ENCODE measurements around the gene LTBP1. TPM values are rescaled to one million over a fixed set of nuclear protein-coding genes. Genes with fewer than 3 reads are reported as not detected.
A peak's percentile ranks its signal among the peaks of the same experiment; 100 is the strongest.

Gene LTBP1
- total RNA-seq, 2 donors from 2014 or later: 25.9 to 99.8 TPM

DNA sequence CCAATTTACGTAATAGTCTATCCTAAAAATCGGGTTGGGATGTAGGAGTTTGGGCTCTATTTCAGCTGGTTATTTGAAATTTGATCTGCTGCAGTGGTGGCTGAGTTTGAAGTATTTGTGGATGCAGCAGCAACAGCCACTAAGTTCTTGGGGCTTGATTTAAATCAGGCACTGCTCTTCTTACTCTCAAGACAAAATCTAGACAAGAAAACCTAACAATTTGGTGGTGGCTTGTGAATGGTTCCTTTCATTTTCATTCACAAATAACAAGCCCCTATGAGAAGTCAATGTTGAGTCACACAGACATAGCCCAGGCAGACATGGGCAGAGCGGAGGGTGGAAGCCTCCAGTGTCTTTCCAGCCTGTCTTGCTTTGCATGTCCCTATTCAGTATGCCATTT is 199.3 kb downstream of the LTBP1 start:
- 68% methylated on average over 3 of the region's 3 CpGs for WGBS
- TF ChIP-seq CTCF (IDR thresholded peaks at IDR 0.05) (no peak), POLR2A (IDR thresholded peaks at IDR 0.05) (no peak), POLR2AphosphoS5 (IDR thresholded peaks at IDR 0.05) (no peak)
- no peak for DNase-seq (ENCODE audit: low spot score)
- Histone ChIP-seq H3K36me3 (no peaks in the 10 kb centered on the region), H3K4me3 (no peak overlapping the region), H3K4me1 (replicated peaks) (no peaks in the 10 kb centered on the region), H3K9me3 (no peaks in the 10 kb centered on the region), H3K27ac (peak overlapping the region; percentile 26 to 35), H3K27me3 (replicated peaks; ENCODE audit: insufficient read depth) (no peaks in the 10 kb centered on the region)
- intact Hi-C loops (cut with DNase I): no loop called here

DNA sequence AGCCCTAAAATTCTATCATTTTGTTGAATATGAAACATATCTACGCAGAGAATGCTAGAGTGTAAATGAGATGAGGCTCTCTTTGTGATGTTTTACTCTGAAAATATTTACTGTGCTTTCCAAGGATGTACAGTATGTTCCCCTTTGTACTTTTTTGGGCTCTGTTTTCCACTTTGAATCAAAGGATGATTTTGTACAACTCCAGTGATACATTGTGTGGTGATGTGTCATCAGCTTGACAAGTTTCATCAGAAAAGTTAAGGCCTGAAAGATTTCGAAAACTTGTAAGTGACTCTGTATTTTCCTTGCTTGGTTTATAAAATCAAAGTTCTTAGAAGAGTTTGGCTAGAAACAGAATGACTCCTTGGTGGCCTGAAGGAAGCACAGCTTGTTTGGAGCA is 206.3 kb downstream of the LTBP1 start:
- Histone ChIP-seq H3K27me3 (replicated peaks; ENCODE audit: insufficient read depth) (no peaks in the 10 kb centered on the region), H3K9me3 (no peaks in the 10 kb centered on the region), H3K4me1 (replicated peaks) (no peaks in the 10 kb centered on the region), H3K36me3 (no peaks in the 10 kb centered on the region), H3K27ac (no peak overlapping the region), H3K4me3 (no peak overlapping the region)
- WGBS: 63% methylated on average over 2 of the region's 2 CpGs
- DNase-seq (ENCODE audit: low spot score): no peak
- TF ChIP-seq POLR2AphosphoS5 (IDR thresholded peaks at IDR 0.05): no peak
- TF ChIP-seq POLR2A (IDR thresholded peaks at IDR 0.05): no peak
- no peak for TF ChIP-seq CTCF (IDR thresholded peaks at IDR 0.05)
- intact Hi-C loops (cut with DNase I): no loop called here

DNA sequence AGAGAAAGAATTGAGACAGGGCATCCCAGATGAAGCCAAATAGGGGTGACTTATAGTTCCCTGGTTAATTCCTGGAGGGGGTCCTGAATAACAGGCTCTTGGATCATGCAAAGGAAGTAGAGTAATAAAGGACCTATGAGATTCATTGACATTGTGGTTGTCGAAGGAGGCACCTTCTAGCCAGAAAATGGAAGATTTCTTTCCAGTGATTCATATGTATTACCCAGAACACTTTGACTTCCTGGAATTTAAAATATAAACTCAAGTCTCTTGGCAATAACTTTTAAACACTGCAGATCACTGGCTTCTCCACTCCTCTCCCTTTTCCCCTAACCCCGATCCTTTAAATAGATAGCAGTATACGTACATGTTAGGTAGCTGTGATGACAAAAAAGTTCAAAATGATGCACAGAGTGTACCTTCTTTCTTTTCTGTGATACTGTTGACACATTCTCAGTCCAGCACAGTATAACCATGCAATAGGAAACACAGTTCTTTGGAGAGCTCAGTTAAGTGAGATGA is 211.8 kb downstream of the LTBP1 start:
- H3K27ac ChIP-seq: peak overlapping the region in 1 of 2 donors; percentile 36
- WGBS: 50% methylated on average over 3 of the region's 3 CpGs
- H3K27me3 ChIP-seq (replicated peaks; ENCODE audit: insufficient read depth): no peaks in the 10 kb centered on the region
- H3K9me3 ChIP-seq: no peaks in the 10 kb centered on the region
- TF ChIP-seq POLR2AphosphoS5 (IDR thresholded peaks at IDR 0.05) (no peak), CTCF (IDR thresholded peaks at IDR 0.05) (no peak), POLR2A (IDR thresholded peaks at IDR 0.05) (no peak)
- no peak overlapping the region for H3K4me3 ChIP-seq
- H3K36me3 ChIP-seq: no peaks in the 10 kb centered on the region
- no peaks in the 10 kb centered on the region for H3K4me1 ChIP-seq (replicated peaks)
- DNase-seq (ENCODE audit: low spot score): no peak
- intact Hi-C loops (cut with DNase I): no loop called here

GRCh38 chr2:33160191-33160590 is 213.4 kb downstream of the LTBP1 start:
- Histone ChIP-seq H3K4me3 (no peak overlapping the region), H3K27me3 (replicated peaks; ENCODE audit: insufficient read depth) (no peaks in the 10 kb centered on the region), H3K9me3 (no peaks in the 10 kb centered on the region), H3K4me1 (replicated peaks) (no peaks in the 10 kb centered on the region), H3K36me3 (no peaks in the 10 kb centered on the region), H3K27ac (no peak overlapping the region)
- TF ChIP-seq POLR2A (IDR thresholded peaks at IDR 0.05) (no peak), POLR2AphosphoS5 (IDR thresholded peaks at IDR 0.05) (no peak), CTCF (IDR thresholded peaks at IDR 0.05) (no peak)
- intact Hi-C loops (cut with DNase I): no loop called here
- WGBS: 66% methylated on average over 5 of the region's 5 CpGs
- no peak for DNase-seq (ENCODE audit: low spot score)

DNA sequence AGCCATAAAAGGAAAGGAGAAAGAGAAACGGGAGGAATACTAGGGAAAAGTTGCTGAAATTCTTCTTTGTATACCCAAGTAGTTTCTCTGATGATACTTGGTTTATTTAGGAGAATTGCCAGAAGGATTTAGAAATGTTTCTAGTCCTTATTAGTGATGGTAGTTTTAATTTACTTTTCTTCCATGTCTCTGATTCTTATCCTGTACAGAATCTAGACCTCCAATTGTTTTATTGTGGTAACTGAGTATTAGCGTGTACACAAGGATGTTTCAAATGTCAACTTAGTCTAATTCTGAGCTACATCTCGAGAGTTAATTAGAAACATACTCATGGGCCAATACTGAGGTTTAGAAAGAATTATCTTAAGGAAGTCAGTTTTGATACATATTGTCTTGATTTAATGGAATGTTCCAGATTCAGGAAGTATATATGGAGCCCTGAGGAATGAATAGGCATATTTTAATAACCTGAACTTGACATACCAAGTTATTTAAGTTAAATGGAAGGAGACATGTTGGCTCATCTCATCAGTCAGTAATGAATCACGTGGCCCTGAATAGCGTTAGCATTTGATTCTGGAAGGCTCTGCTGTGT is 219.6 kb downstream of the LTBP1 start:
- no peak overlapping the region for H3K27ac ChIP-seq
- intact Hi-C loops (cut with DNase I): no loop called here
- 27% methylated on average over 5 of the region's 5 CpGs for WGBS

More for the DNA sequence above, 219.6 kb downstream of the LTBP1 start:
- Histone ChIP-seq H3K27me3 (replicated peaks; ENCODE audit: insufficient read depth) (no peaks in the 10 kb centered on the region), H3K36me3 (no peaks in the 10 kb centered on the region), H3K4me3 (no peak overlapping the region), H3K9me3 (no peaks in the 10 kb centered on the region), H3K4me1 (replicated peaks) (no peaks in the 10 kb centered on the region)
- no peak for TF ChIP-seq POLR2A (IDR thresholded peaks at IDR 0.05)
- DNase-seq (ENCODE audit: low spot score): no peak
